Left renal pelvis (tissue), 4 donors: Measurements from ENCODE around the gene PPP2R3C. TPM values are rescaled to one million over a fixed set of nuclear protein-coding genes. Genes with fewer than 3 reads are reported as not detected.
"Not testable (repeated sequence)": the region's sequence is repeated elsewhere in the genome, so short reads cannot be mapped to it uniquely, and the experiment has no call there.

Experiments
- DNase-seq, 4 donors: peaks; one replicate each; pipeline ENCODE4 v3.0.0-alpha.2; 2013; ENCODE audit warnings: low read depth in 4 of 4, low spot score in 3 of 4
- polyA plus RNA-seq, 4 donors: library from polyadenylated mRNA; unstranded; fragments of 120-200 nt; gene quantifications; one replicate each; pipeline ENCODE4 v1.2.1, GENCODE V29; 2013; ENCODE audit not compliant: insufficient read length in 4 of 4

Gene PPP2R3C
- polyA plus RNA-seq, 4 donors = 42.8 to 57.2 (median 49.7) TPM

- DNase-seq = no peak
These were observed 11.9 kb upstream of the PPP2R3C start for GRCh38 chr14:35133542-35134328.

- no peak for DNase-seq
These were observed 2.3 kb upstream of the PPP2R3C start for GRCh38 chr14:35124127-35124526.

- no peak for DNase-seq
These were observed 1.6 kb upstream of the PPP2R3C start for GRCh38 chr14:35123388-35123703.

- DNase-seq = peak in 2 of 4 donors; percentile 14 to 21
These were observed 1.1 kb upstream of the PPP2R3C start for GRCh38 chr14:35122696-35123387.

DNA sequence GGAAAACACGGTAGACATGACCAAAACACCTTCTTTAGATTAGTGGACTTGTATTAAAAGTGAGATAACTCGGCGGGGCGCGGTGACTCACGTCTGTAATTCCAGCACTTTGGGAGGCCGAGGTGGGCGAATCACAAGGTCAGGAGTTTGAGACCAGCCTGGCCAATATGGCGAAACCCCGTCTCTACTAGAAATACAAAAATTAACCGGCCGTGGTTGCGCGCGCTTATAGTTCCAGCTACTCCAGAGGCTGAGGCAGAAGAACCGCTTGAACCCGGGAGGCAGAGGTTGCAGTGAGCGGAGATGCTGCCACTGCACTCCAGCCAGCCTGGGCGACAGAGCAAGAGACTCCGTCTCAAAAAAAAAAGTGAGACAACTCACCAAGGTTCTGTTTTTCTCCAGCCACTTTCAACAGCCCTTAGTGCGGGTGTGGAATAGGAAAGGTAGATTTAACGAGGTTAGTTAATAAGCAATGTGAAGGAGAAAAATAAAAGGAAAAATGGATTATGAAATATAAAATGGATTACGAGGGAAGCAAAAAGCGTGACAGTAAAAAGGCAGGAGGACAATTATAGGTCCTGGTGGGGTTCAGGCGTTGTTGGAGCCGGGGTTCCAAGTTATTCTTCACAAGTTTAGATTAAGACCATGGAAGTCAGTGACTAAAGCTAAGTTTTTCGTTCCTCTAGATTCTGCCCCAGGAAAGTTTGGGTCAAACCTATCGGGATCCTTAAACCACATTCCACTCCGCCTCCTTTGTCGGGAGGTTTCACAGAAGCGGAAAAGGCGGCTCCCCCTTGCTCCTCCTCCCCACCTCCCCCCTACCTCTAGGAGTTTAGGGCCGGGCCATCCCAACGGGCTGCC is 534 bp downstream of the PPP2R3C start:
- DNase-seq = no peak

GRCh38 chr14:35117112-35117511 is 4.7 kb downstream of the PPP2R3C start:
- no peak for DNase-seq

DNA sequence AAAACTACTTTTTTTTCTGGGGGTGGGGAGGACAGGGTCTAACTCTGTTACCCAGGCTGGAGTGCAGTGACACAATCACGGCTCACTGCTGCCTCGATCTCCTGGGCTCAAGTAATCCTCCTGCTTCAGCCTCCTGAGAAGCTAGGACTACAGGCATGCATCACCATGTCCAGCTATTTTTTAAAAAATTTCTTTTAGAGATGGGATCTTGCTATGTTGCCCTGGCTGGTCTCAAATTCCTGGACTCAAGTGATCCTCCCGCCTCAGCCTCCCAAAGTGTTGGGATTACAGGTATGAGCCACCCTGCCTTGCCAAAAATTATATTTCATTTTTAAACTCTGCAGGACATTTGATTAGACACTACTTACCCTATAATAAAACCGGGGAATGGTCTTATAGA is 5.5 kb downstream of the PPP2R3C start:
- no peak for DNase-seq

DNA sequence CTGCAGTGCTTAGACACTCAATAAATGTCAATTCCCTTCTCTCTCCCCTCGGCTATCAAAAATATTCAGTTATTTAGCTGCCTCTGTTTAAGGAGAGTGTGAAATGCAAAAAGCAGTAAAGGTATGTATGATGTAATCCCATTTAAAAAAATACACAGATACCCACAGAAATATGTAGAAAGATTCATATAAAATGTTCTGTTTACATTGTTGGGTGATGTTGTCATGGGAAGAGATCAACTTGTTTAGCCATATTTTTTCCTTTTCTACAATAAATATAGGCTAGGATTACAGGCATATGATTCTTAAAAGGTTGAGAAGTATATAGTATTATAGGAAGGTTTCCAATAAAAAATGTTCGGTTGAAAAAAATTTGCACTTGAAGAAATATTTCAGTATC is 7.8 kb downstream of the PPP2R3C start:
- DNase-seq = no peak

GRCh38 chr14:35113308-35113950 is 8.4 kb downstream of the PPP2R3C start:
- DNase-seq = no peak

GRCh38 chr14:35112641-35113040 is 9.1 kb downstream of the PPP2R3C start:
- DNase-seq = no peak

DNA sequence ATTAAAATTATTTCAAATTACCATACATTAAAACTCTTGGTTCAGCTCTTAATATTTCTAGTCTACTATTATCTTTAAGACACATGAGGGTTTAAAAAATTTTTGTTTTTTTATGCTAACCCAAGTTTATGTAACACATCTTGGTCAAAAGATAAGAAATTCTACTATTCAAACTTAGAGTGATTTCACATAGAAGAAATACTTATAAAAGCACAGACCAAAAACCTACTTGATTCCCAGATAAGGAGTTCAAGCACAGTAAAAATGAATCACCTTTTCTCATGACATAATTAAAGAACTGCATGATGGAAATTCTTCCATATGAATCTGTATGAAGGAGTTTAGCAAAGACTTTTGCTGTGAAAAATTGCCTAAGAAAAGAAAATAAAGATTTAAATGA is 13.9 kb downstream of the PPP2R3C start:
- DNase-seq = no peak

- not testable (repeated sequence) for DNase-seq
These were observed 27.1 kb downstream of the PPP2R3C start for GRCh38 chr14:35094645-35095044.

DNA sequence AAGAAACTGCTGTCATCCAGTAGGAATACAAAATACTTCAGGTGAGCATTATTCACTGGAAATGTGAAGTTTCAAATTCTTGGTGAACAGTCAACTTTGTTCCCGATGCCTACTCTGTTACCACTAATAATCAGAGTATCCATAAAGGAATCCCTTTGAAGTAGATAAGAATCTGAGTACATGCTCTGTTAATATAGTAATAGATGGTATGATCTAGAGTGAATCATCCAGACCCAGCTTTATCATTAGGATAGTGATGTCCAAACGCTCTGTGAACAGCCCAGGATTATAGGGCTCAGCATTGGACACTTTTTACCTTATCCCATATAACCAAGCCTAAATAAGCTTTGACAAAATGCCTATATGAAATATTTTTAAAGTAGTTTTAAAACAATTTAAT is 33.3 kb downstream of the PPP2R3C start:
- DNase-seq = no peak

- no peak for DNase-seq
These were observed 36.3 kb downstream of the PPP2R3C start for GRCh38 chr14:35085441-35085840.

DNA sequence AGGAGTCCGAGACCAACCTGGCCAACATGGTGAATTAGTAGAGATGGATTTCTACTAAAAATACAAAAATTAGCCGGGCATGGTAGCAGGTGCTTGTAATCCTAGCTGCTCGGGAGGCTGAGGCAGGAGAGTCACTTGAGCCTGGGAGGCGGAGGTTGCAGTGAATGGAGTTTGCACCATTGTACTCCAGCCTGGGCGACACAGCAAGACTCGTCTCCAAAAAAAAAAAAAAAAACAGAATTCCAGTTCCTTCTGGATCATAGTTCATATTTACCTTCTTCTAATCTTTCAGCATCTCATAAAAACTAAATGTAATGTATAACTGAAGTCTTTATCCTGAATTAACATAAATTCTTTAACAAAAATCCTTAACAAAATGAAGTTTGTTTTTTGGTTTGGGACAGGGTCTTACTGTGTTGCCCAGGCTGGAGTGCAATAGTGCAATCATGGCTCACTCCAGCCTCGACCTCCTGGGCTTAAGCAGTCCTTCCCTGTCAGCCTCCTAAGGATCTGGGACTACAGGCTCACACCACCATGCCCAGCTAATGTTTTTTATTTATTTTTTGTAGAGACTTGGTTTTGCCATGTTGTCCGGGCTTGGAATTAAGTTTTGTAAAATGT is 38.1 kb downstream of the PPP2R3C start:
- no peak for DNase-seq

DNA sequence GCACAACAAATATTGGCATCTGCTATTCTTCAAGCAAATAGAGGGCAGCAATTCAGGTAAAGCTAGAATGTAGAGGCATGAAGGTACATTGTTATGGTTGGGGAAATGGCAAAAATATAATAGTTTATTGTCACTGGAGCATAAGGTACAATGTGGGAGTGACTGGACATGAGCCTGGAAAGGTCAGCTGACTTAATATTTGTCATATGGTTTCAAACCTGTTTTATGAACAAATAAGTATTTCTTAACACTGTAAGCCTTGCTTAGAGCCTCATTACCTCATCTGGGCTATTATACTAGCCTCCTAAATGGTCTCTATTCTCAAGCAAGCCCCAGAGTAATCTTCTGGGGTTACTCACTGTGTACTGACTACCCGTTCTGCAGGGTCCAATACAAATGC is 42.0 kb downstream of the PPP2R3C start:
- DNase-seq = no peak

DNA sequence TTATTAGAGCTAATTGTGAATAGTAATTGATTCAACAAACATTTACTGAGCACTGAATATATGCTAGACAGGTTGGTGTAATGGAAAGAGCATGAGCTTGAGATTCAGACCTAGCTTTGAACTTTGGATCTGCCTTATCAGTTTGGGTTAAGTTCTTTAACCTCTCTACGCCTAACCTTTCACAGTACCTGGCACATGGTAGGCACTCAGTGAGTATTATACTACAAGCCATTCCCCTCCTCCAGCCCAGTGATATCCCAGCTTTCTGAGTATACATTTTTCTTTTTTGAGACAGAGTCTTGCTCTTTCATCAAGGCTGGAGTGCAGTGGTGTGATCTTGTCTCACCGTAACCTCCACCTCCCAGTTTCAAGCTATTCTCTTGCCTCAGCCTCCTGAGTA is 43.7 kb downstream of the PPP2R3C start:
- DNase-seq = no peak

DNA sequence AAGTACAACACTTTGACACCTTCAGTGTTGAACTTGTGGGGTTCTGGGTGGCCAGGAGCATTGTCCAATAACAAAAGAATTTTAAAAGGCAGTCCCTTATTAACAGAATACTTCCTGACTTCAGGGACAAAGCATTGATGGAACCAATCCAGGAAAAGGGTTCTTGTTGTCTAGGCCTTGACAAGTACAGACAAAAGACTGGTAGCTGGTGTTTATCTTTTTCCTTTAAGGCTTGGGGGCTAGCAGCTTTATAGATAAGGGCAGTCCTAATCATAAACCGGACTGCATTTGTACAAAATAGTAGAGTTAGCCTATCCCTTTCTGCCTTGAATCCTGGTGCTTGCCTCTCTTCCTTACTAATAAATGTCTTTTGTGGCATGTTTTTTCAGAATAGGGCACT is 48.3 kb downstream of the PPP2R3C start:
- no peak for DNase-seq

- DNase-seq = no peak
These were observed 49.6 kb downstream of the PPP2R3C start for GRCh38 chr14:35072226-35072625.

DNA sequence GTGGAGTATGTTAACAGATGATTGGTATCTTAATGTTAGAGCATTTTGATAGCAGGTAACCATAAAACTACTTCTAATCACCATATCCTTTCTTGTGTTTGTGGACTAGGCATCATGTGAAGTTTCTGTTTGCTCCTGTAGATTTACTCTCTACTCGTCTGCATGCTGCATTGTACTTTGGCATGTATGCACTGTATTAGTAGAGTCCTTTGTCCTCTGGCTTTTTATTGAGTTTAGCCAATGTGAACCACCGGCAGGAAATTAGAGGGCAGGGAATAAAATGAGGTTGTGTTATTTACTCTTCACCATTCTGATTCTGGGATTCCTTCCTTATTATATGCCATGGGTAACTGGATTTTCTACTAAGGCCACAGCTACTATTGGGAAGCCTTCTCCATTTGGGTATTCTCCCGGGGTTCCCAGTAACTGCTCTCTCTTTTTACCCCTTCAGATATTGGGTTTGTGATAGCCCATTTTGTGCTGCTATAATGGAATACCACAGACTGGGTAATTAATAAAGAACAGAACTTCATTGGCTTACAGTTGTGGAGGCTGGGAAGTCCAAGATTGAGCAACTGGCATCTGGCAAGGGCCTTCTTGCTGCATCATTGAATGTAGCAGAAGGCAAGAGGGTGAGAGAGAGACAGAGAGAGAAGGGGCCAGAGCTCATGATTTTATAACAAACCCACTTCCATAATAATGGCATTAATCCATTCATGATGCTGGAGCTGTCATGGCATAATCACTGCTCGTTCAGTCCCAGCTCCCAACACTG is 53.4 kb downstream of the PPP2R3C start:
- DNase-seq = no peak
